Ishikawa (cell line): ENCODE measurements around the gene SCAND1.
A peak's percentile ranks its signal among the peaks of the same experiment; 100 is the strongest.

Experiments used
- CEBPB ChIP-seq: IDR thresholded peaks from 2 replicates; pipeline ENCODE4 v1.6.1; 2012
- CREB1 ChIP-seq: IDR thresholded peaks from 2 replicates; pipeline ENCODE4 v1.6.1; 2012; ENCODE audit warnings: low read depth
- EGR1 ChIP-seq: IDR thresholded peaks from 2 replicates; pipeline ENCODE4 v1.6.1; 2012
- EP300 ChIP-seq: IDR thresholded peaks from 2 replicates; pipeline ENCODE4 v1.6.1; 2012; ENCODE audit warnings: borderline replicate concordance
- FOXM1 ChIP-seq: IDR thresholded peaks from 2 replicates; pipeline ENCODE4 v1.6.1; 2012; ENCODE audit warnings: low read depth, borderline replicate concordance
- NFIC ChIP-seq: IDR thresholded peaks from 2 replicates; pipeline ENCODE4 v1.6.1; 2012
- RAD21 ChIP-seq: IDR thresholded peaks from 2 replicates; pipeline ENCODE4 v1.6.1; 2012; ENCODE audit warnings: low read depth
- TAF1 ChIP-seq: IDR thresholded peaks from 2 replicates; pipeline ENCODE4 v1.6.1; 2012; ENCODE audit warnings: low read depth, mild to moderate bottlenecking
- TCF12 ChIP-seq: IDR thresholded peaks from 2 replicates; pipeline ENCODE4 v1.6.1; 2012; ENCODE audit warnings: low read depth
- TEAD4 ChIP-seq: IDR thresholded peaks from 2 replicates; pipeline ENCODE4 v1.6.1; 2012
- YY1 ChIP-seq: IDR thresholded peaks from 2 replicates; pipeline ENCODE4 v1.6.1; 2012; ENCODE audit warnings: low read depth
- ZBTB7A ChIP-seq: IDR thresholded peaks from 2 replicates; pipeline ENCODE4 v1.6.1; 2012; ENCODE audit warnings: low read depth
- TF ChIP-seq, protein P1 (sequence below): IDR thresholded peaks from 2 replicates; pipeline ENCODE4 v1.6.1; 2012
- TF ChIP-seq, protein P2 (sequence below): IDR thresholded peaks from 2 replicates; pipeline ENCODE4 v1.6.1; 2012
- TF ChIP-seq, protein P3 (sequence below): IDR thresholded peaks from 2 replicates; pipeline ENCODE4 v1.6.1; 2012; ENCODE audit warnings: low read depth, mild to moderate bottlenecking

Gene SCAND1

DNA sequence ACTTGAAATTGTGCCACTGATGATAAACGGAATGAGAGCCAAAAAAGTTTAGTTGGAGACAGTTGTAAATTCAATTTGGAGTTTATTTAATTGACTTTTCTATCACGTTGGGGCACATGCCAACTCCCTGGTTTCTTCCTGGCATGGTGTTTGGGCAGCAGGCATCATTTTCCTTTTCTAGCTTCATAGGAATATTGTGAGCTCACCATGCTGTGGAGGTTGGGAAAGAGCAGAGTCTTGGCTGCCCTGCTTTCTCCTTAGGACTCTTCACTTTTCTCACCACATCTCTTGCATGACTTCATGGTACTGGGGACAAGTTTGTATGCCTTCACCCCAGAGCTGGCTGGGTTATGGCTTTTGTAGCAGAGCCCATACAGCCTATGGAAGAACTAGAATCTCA lies 6.4 kb downstream of the SCAND1 start:
- TF ChIP-seq TCF12 (no peak), CREB1 (no peak), CEBPB (no peak), NFIC (no peak), RAD21 (no peak), EP300 (no peak), FOXM1 (no peak), TAF1 (no peak), TEAD4 (no peak), ZBTB7A (no peak), YY1 (no peak), EGR1 (no peak)
- TF ChIP-seq, protein P1, sequence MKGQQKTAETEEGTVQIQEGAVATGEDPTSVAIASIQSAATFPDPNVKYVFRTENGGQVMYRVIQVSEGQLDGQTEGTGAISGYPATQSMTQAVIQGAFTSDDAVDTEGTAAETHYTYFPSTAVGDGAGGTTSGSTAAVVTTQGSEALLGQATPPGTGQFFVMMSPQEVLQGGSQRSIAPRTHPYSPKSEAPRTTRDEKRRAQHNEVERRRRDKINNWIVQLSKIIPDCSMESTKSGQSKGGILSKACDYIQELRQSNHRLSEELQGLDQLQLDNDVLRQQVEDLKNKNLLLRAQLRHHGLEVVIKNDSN = no peak
- TF ChIP-seq, protein P2, sequence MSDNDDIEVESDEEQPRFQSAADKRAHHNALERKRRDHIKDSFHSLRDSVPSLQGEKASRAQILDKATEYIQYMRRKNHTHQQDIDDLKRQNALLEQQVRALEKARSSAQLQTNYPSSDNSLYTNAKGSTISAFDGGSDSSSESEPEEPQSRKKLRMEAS = no peak

DNA sequence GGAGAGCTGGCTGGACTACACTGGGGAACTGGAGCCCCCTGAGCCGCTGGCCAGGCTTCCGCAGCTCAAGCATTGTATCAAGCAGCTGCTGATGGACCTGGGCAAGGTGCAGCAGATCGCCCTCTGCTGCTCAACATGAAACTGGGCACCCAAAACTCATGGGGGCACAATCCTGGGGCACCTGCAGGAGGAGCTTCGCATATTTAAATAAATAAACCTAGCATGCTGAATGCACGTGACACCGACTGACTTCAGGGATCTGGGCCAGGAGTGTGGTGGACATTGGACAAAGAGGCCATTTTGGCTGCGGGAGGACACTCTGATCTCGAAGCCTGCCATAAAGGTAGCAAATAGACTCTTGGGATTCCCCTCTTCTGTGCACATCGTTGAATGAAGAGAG lies 6.8 kb downstream of the SCAND1 start:
- TF ChIP-seq YY1 = no peak
- no peak for TF ChIP-seq NFIC
- no peak for TF ChIP-seq ZBTB7A
- TF ChIP-seq TEAD4 = no peak
- no peak for TF ChIP-seq CREB1
- TF ChIP-seq, protein P3, sequence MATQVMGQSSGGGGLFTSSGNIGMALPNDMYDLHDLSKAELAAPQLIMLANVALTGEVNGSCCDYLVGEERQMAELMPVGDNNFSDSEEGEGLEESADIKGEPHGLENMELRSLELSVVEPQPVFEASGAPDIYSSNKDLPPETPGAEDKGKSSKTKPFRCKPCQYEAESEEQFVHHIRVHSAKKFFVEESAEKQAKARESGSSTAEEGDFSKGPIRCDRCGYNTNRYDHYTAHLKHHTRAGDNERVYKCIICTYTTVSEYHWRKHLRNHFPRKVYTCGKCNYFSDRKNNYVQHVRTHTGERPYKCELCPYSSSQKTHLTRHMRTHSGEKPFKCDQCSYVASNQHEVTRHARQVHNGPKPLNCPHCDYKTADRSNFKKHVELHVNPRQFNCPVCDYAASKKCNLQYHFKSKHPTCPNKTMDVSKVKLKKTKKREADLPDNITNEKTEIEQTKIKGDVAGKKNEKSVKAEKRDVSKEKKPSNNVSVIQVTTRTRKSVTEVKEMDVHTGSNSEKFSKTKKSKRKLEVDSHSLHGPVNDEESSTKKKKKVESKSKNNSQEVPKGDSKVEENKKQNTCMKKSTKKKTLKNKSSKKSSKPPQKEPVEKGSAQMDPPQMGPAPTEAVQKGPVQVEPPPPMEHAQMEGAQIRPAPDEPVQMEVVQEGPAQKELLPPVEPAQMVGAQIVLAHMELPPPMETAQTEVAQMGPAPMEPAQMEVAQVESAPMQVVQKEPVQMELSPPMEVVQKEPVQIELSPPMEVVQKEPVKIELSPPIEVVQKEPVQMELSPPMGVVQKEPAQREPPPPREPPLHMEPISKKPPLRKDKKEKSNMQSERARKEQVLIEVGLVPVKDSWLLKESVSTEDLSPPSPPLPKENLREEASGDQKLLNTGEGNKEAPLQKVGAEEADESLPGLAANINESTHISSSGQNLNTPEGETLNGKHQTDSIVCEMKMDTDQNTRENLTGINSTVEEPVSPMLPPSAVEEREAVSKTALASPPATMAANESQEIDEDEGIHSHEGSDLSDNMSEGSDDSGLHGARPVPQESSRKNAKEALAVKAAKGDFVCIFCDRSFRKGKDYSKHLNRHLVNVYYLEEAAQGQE = no peak
- no peak for TF ChIP-seq TCF12
- TF ChIP-seq TAF1 = no peak
- TF ChIP-seq FOXM1 = no peak
- no peak for TF ChIP-seq EP300
- peak; percentile 42; the same call in 1 of the 2 replicates for TF ChIP-seq RAD21
- TF ChIP-seq, protein P1 = no peak
- TF ChIP-seq EGR1 = no peak
- TF ChIP-seq CEBPB = no peak
- TF ChIP-seq, protein P2 = peak; percentile 48; the same call in 1 of the 2 replicates

DNA sequence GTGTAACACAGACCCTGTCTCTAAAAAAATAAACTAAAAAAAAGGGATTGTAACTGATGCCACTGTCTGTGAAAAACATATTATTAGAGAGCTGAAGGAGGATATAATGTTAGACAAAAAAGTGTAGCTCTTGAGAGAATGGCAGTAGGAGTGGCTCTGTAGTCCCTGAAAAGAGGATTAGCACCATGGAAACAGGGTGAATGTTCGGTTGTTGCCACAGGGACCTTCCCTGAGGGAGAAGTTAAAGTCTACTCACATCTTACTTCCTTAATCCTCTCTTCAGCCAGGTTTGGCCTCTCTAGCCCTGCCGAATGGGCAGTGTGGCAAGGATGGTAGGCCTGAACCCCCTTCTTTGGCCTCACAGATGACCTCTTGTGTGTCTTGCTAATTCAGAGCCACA lies 12.1 kb downstream of the SCAND1 start:
- TF ChIP-seq EP300 (no peak), CEBPB (no peak), TEAD4 (no peak), TCF12 (no peak), RAD21 (no peak), NFIC (no peak)

DNA sequence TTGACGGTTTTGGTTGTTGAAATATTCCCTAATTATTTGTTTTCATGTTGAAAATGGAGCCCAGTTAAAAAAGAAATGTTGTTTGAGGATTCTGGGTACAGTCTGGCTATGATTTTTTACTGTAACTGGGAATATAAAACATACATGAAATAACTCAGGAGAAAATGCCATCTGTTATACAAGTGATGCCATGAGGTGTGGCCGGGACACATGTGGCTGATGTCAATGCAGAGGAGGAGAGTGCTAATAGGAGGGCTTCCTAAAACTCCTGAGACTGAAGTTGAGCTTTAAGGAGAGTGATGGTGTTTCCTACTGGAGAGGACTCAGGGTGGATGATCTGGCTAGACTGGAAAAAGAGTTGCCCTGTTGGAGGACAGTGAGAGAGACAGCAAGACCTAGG lies 12.7 kb downstream of the SCAND1 start:
- TF ChIP-seq CEBPB (no peak), TEAD4 (no peak), TAF1 (no peak), FOXM1 (no peak), TCF12 (no peak), RAD21 (no peak)
- TF ChIP-seq, protein P1 = no peak
- TF ChIP-seq, protein P3 = no peak

DNA sequence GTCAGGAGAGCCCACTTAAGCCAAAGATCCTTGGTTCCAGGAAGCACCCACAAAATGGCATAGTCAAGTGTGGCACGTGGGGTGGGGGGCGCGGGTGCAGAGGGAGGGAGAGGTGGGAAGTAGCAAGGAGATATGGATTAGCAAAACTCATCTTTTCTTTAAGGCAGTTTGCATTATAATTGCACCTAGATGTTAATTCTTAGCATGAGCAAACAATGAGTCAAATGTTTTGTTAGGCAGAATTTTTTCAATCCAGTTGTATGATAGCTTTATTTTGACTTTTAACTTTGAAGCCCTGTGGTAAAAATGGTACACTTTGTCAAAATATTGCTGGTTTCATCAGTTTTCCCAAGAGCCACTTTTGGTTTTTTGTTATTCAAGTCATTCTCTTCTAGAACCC lies 15.0 kb downstream of the SCAND1 start:
- TF ChIP-seq TEAD4 (no peak), NFIC (no peak)
- TF ChIP-seq, protein P1 = no peak
- TF ChIP-seq, protein P3 = no peak
